GM12801 (cell line): ENCODE measurements around the gene TMSB10.

Source experiments
- TF ChIP-seq, protein P1 (sequence below): IDR thresholded peaks from one replicate; pipeline ENCODE4 v1.5.1; 2011; ENCODE audit warnings: control low read depth; ENCODE audit not compliant: insufficient read length; ENCODE audit errors: extremely low read depth

The TMSB10 gene

DNA sequence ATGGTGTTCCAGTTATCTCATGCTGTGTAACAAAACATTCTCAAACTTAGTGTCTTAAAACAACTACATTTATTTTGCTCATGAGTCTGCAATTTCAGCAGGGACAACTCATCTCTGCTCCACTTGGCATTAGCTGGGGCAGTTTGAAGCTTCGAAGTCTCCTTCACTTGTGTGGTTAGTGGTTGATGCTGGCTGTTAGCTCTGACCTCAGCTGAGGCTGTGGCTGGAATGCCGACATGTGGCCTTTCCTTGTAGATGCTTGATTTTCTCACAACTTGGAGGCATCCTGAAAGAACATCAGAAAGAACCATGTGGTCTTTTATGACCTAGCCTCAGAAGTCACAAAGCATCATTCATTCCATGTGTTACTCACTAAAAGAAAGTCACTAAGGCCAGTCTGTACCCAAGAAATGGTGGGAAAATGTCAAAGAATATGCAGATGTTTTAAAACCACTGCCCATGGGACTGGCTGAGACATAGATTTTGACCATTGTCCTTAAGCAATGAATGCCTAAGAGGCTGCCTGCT is 3.8 kb upstream of the TMSB10 start:
- TF ChIP-seq, protein P1, sequence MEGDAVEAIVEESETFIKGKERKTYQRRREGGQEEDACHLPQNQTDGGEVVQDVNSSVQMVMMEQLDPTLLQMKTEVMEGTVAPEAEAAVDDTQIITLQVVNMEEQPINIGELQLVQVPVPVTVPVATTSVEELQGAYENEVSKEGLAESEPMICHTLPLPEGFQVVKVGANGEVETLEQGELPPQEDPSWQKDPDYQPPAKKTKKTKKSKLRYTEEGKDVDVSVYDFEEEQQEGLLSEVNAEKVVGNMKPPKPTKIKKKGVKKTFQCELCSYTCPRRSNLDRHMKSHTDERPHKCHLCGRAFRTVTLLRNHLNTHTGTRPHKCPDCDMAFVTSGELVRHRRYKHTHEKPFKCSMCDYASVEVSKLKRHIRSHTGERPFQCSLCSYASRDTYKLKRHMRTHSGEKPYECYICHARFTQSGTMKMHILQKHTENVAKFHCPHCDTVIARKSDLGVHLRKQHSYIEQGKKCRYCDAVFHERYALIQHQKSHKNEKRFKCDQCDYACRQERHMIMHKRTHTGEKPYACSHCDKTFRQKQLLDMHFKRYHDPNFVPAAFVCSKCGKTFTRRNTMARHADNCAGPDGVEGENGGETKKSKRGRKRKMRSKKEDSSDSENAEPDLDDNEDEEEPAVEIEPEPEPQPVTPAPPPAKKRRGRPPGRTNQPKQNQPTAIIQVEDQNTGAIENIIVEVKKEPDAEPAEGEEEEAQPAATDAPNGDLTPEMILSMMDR: no peak

DNA sequence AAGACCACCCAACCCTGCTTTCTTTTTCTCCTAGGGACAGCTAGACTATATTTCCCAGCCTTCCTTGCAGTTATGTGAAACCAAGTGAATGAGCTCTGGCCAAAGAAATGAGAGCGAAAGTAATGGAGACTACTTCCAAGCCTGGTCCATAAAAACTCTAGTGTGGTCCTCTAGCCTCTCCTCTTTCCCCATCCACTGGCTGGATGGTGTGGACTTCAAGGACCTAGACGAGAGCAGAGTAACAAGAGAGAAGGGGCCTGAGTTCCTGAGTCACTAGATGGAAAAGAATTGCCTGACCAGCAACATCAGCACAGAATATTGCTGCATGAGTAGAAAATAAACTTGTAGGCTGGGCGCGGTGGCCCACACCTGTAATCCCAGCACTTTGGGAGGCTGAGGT is 2.9 kb upstream of the TMSB10 start:
- TF ChIP-seq, protein P1: no peak

DNA sequence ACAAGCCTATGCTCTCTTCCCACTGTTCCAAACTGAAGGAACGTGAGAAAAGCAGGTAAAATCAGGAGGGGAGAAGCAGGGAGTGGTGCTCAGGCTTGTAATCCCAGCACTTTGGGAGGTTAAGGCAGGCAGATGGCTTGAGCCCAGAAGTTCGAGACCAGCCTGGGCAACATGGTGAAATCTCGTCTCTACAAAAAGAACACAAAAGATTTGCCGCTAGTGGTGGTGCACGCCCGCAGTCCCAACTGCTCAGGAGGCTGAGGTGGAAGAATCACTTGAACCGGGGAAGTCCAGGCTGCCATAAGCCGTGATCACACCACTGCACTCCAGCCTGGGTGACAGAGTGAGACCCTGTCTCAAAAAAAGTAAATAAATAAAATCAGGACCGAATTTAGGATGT is 1.3 kb upstream of the TMSB10 start:
- TF ChIP-seq, protein P1: no peak

DNA sequence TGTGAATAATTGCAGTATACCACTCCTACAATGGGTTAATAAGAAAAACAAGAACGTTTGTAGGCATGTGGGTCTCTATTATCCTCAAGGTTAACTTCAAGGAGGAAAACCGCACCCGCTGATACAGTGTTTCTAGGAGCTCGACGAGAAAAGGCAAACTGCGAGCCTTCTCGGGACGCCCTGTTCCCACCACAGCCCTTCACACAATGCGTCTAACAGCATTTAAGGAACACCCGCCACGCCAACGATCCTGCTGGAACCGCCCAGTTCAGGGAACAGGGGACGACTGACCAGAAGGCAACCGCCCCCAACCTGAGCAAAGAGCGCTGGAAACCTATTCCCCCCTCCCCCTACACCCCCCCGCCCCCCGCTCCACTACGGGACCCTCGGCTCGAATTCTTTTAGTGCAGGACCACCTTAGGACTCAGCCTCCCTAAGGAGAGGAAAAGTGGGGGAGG is 710 bp upstream of the TMSB10 start:
- TF ChIP-seq, protein P1: no peak

DNA sequence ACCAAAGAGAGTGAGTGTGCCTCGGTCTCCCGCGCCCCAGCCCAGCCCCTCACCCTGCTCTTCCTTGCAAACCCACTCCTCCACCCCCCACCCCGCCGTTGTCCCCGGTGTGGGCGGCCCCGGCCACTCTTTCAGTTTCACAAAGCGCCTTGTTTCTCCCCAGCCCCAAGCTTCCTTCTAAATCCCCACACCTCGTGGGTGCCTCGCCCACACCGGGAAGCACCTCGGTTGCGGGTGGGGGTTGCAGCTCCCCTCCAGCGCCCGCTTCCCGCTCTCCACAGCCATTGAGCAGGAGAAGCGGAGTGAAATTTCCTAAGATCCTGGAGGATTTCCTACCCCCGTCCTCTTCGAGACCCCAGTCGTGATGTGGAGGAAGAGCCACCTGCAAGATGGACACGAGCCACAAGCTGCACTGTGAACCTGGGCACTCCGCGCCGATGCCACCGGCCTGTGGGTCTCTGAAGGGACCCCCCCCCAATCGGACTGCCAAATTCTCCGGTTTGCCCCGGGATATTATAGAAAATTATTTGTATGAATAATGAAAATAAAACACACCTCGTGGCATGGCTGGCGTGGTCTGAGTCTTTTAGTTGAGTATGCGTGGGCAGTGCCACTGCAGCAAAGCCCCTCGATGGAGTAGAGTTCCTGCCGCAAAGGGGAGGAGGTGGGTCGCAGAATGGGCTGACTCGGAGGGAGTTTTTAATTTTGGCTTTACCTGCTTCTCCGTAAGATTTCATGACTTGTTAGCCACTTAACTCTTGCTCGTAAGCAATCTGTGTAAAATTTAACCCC is 848 bp downstream of the TMSB10 start:
- TF ChIP-seq, protein P1: no peak

DNA sequence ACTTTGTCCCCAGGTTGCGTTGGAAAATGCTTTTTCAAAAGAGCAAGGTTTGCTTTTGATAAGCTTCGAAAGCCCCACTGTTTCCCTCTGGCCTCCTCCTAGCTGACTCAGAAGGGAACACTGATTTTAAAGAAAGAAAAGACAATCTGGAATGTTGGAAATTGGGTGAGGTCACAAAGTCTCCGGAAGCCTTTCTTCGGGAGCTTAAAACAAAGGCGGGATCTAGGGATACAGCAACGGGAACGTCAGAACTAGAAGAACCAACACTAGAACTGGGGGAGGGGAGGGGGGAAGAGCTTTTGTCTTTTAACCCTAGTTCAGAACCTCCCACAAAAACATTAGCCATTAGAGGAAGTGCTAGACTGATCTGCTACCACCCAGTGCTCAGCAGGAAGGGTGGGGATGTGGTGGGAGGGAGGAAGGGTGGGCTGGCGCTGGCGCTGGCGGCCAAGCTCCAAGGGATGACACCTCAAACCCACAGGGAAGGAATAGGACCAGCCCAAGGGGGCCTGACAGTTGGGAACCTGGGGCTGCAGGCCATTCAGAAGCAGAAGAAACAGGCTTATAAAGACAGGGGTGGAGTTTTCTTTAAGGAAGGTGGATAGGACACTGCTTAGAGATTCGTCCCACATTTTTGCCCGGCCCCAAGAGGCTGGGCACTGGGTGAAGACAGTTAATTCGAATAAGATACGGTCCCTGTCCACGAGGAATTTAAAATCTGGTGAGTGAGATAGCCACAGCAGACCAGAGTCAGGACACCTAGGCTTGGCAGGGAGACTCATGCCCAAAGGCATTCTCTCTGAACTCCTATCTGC is 1.7 kb downstream of the TMSB10 start:
- TF ChIP-seq, protein P1: no peak
